K562 (cell line): ENCODE data around the gene C16orf96. TPM values are rescaled to one million over a fixed set of nuclear protein-coding genes. Genes with fewer than 3 reads are reported as not detected.

Source experiments
- ARID2 ChIP-seq: fragments of 450-650 bp; IDR thresholded peaks from 2 replicates; pipeline ENCODE4 v1.6.1; 2017; ENCODE audit warnings: antibody characterized with exemption, mild to moderate bottlenecking
- CAMTA2 ChIP-seq: fragments of 250-450 bp; sonication (Bioruptor Pico); conservative IDR thresholded peaks from 2 replicates; pipeline ENCODE4 v1.5.1; 2022
- EP300 ChIP-seq: IDR thresholded peaks from 2 replicates; pipeline ENCODE4 v1.6.1; 2012; ENCODE audit warnings: low read length, improper control_type of control experiment
- NR2C1 ChIP-seq, 2 experiments: fragments of 450-650 bp; IDR thresholded peaks; 2 replicates each; pipeline ENCODE4 v1.6.1; 2017; ENCODE audit warnings: mild to moderate bottlenecking in 2 of 2, antibody characterized with exemption in 1 of 2, inconsistent platforms in 1 of 2, missing compliant biosample characterization in 1 of 2, missing genetic modification characterization in 1 of 2
- RBBP5 ChIP-seq: fragments of 200-600 bp; sonication (generic); IDR thresholded peaks from 2 replicates; pipeline ENCODE4 v1.6.1; 2012; ENCODE audit warnings: borderline replicate concordance, mild to moderate bottlenecking, low read length, control low read depth, inconsistent platforms; ENCODE audit not compliant: insufficient read depth, poor library complexity, severe bottlenecking
- RBM15 ChIP-seq: fragments of 200-400 bp; formaldehyde crosslinking; IDR thresholded peaks from 2 replicates; pipeline ENCODE4 v1.6.1; 2018; ENCODE audit warnings: mild to moderate bottlenecking, low read length, moderate library complexity; ENCODE audit not compliant: insufficient read depth
- RBM17 ChIP-seq: fragments of 200-400 bp; formaldehyde crosslinking; IDR thresholded peaks from 2 replicates; pipeline ENCODE4 v1.6.1; 2017; ENCODE audit warnings: low read depth, mild to moderate bottlenecking, low read length, borderline replicate concordance
- SAFB2 ChIP-seq: fragments of 200-400 bp; formaldehyde crosslinking; IDR thresholded peaks from 2 replicates; pipeline ENCODE4 v1.6.1; 2018; ENCODE audit warnings: borderline replicate concordance, low read length, low read depth, moderate library complexity; ENCODE audit not compliant: severe bottlenecking
- ZBTB43 ChIP-seq: sonication (generic); formaldehyde crosslinking; IDR thresholded peaks from 2 replicates; pipeline ENCODE4 v1.8.0; 2023; ENCODE audit warnings: mild to moderate bottlenecking, missing genetic modification reagents
- ZHX1 ChIP-seq: fragments of 150-350 bp; conservative IDR thresholded peaks from 2 replicates; pipeline ENCODE4 v1.6.1; 2014; ENCODE audit warnings: low read length
- polyA plus RNA-seq, 8 experiments: library from polyadenylated mRNA; depleted of rRNA in 4 of 8; stranded (reverse) in 5 of 8; unstranded in 3 of 8; fragments of >200 nt; fragmentation: Nextera tagmentation in 2 of 8; fragmentation: Illumina TruSeq in 1 of 8; extraction: Ambion mirVana in 2 of 8; extraction: Trizol in 1 of 8; gene quantifications; 2 replicates each; pipeline versions ENCODE4 v1.2.1 to v1.2.3, GENCODE V29; 2011 to 2014; ENCODE audit warnings: inconsistent platforms in 1 of 8, missing spikeins in 1 of 8
- total RNA-seq, 7 experiments: library from RNA; depleted of rRNA in 6 of 7; stranded (reverse); fragments of >200 nt in 6 of 7; fragmentation: Illumina TruSeq in 2 of 7; extraction: Trizol in 2 of 7; gene quantifications; 2 replicates each; pipeline versions ENCODE4 v1.2.1 to v1.2.3, GENCODE V29; 2011 to 2021; ENCODE audit warnings: low replicate concordance in 1 of 7
- TF ChIP-seq, protein P1 (sequence below): sonication (generic); formaldehyde crosslinking; IDR thresholded peaks from 2 replicates; pipeline ENCODE4 v1.8.0; 2022; ENCODE audit warnings: missing genetic modification reagents, mild to moderate bottlenecking, borderline replicate concordance

Gene C16orf96
- total and polyA plus RNA-seq, 9 of the 15 experiments (the other 6 are each of a cell fraction or from before 2014, with no cell fraction given), result not detected

GRCh38 chr16:4557973-4558372 is 1.8 kb downstream of the C16orf96 start (continued):
- TF ChIP-seq, protein P1, sequence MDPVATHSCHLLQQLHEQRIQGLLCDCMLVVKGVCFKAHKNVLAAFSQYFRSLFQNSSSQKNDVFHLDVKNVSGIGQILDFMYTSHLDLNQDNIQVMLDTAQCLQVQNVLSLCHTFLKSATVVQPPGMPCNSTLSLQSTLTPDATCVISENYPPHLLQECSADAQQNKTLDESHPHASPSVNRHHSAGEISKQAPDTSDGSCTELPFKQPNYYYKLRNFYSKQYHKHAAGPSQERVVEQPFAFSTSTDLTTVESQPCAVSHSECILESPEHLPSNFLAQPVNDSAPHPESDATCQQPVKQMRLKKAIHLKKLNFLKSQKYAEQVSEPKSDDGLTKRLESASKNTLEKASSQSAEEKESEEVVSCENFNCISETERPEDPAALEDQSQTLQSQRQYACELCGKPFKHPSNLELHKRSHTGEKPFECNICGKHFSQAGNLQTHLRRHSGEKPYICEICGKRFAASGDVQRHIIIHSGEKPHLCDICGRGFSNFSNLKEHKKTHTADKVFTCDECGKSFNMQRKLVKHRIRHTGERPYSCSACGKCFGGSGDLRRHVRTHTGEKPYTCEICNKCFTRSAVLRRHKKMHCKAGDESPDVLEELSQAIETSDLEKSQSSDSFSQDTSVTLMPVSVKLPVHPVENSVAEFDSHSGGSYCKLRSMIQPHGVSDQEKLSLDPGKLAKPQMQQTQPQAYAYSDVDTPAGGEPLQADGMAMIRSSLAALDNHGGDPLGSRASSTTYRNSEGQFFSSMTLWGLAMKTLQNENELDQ (CRISPR knock-in tag), result no peak
- no peak for TF ChIP-seq RBM15
- TF ChIP-seq CAMTA2 (CRISPR knock-in tag), result no peak
- peak; percentile 95 for TF ChIP-seq NR2C1 (IDR thresholded peaks at IDR 0.05)
- peak; percentile 96 for TF ChIP-seq NR2C1 (tag; IDR thresholded peaks at IDR 0.05)
- no peak for TF ChIP-seq RBM17
- no peak for TF ChIP-seq RBBP5
- no peak for TF ChIP-seq EP300
- TF ChIP-seq ZHX1, result no peak
- TF ChIP-seq ARID2, result no peak
- TF ChIP-seq SAFB2, result no peak
- no peak for TF ChIP-seq ZBTB43 (CRISPR knock-in tag)
